GM19395 (cell line): ENCODE results near the gene GPR17.
A peak's percentile ranks its signal among the peaks of the same experiment; 100 is the strongest.

Source experiments
- ATAC-seq: cut with Tn5 transposase; IDR thresholded peaks from one replicate; pipeline ENCODE4 v1.9.1; 2021; ENCODE audit warnings: mild to moderate bottlenecking, moderate library complexity; ENCODE audit not compliant: unreplicated experiment

The GPR17 gene

DNA sequence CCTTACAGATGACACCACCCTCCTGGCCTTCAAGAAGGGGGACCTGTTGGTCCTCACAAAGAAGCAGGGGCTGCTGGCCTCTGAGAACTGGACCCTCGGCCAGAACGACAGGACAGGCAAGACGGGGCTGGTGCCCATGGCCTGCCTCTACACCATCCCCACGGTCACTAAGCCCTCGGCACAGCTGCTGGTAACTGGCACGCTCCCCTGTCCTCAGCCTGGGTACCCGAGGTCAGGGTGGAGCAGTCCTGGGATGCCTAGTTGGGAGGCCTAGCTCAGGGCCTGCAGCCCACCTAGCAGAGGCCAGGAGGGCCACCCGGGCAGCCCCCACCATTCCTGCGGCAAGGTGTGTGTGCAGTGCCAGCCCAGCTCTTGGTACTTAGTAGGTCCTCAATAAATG, 16.3 kb upstream of the GPR17 start:
- no peak for ATAC-seq

GRCh38 chr2:127630096-127630863, 15.7 kb upstream of the GPR17 start:
- ATAC-seq = no peak

DNA sequence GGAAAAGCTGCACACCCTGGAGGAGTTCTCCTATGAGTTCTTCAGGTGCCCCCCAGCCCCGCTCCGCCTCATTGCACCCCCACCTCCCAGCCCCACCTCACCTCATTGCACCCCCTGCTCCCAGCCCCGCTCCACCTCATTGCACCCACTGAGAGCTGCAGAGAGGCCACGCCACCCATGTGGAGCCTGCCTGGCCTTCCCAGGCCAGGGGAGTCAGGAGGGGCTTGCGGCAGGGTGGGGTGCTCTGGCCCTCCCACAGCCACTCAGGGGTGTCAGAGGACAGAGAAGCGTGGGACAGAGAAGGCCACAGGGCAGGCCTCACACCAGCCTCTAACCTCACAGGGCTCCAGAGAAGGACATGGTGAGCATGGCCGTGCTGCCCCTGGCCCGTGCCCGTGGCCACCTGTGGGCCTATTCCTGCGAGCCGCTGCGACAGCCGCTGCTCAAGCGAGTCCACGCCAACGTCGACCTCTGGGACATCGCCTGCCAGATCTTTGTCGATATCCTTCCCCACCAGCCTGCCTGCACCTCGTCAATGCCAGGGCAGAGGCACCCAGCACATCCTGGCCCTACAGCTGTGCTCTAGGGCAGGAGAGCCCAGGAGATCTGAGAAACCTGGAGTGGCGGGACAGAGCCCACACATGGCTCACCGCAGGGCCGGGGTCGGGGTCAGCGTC, 15.0 kb upstream of the GPR17 start:
- ATAC-seq = no peak

DNA sequence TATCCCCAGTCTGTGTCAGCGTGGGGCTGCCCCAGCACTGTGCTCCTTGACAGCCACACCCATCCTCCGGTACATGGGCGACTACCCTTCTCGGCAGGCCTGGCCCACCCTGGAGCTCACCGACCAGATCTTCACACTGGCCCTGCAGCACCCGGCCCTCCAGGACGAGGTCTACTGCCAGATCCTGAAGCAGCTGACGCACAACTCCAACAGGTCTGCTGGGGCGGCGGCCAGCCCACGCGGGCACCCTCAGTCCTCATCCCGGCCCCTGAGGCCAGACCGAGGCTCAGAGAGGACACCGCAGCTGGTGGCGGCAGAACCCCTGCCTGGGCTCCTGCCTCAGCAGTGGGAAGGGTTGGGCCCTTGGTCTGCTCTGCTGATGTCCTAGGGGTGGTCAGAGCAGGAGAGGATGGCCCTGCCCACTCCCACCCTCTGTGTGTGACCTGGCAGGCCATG, 14.4 kb upstream of the GPR17 start:
- ATAC-seq = no peak

DNA sequence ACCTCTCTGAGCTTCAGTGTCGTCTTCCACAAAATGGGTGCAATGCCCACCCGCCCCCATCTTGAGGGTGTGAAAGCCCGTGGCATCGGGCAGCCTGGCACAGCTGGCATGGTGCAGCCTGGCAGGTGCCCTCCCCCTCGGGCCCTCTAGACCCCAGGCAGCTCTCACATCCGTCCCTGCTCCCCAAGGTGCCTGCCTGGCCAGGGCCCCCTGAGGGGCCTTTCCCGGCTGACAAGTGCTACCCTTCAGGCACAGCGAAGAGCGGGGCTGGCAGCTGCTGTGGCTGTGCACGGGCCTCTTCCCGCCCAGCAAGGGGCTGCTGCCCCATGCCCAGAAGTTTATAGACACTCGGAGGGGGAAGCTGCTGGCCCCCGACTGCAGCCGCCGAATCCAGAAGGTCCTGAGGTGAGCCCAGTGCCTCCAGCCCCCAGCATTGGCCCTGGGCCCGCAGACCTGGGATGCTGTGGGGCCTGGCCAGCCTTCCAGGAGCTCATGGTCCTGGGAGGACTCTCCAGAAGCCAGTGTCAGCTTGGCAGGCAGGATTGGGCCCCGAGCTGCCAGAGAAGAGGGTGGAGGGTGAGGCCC, 13.9 kb upstream of the GPR17 start:
- ATAC-seq = no peak

- peak; percentile 53 for ATAC-seq
These were observed 13.1 kb upstream of the GPR17 start for GRCh38 chr2:127632592-127633489.

DNA sequence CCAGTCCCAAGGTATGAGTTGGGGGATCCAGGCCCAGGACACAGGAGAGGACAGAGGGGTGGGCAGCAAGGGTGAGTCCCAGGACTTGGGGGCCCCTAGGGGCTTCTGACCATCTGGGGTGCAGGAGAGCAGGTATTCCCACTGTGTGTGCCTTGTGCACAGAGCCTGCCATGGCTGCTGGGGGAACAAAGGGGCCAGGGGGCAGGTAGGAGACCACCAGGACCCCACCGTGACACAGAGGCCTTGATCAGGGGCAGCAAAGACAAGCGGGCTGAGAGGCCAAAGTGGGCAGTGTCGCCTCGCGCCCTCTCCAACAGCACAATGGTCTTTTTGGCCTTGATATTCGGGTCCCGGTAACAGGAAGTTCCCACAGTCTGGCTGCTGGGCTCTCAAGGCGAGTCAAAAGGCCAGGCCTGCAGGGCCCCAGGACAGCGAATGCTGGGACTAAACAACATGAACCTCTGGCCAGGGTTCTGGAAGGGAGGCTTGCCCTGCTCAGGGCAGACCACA, 12.3 kb upstream of the GPR17 start:
- peak; percentile 16 for ATAC-seq

GRCh38 chr2:127634066-127634617, 11.8 kb upstream of the GPR17 start:
- ATAC-seq = no peak

DNA sequence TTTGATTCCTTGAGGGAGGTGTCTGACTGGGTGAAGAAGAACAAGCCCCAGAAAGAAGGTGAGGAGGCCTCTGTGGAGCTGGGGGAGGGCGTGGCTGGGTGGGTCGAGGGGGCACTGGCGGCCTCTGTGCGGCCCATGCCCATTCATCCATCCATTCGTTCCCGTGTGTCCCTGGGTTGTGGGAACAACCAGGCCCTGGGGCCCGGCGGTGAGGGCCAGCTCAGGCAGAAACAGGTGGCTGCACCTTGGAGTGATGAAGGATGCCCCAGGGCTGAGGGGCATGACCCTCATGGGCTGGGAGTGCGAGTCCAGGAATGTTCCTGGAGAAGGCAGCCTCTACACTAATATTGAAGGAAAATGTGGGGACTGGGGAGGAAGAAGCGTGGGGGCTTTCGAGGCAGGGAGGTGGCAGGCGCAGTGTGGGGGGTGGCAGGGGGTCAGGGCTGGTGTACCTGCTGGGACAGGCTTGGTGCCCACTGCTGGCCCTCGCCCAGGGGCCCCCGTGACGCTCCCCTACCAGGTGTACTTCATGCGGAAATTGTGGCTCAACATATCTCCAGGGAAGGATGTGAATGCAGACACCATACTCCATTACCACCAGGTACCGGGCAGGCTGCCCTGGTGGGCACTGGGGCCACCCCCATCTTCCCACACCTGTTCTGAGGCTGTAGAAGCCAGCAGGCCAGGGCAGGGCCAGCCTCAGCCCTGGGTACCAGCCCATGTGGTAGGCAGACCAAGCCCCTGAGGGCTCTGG, 11.2 kb upstream of the GPR17 start:
- no peak for ATAC-seq

DNA sequence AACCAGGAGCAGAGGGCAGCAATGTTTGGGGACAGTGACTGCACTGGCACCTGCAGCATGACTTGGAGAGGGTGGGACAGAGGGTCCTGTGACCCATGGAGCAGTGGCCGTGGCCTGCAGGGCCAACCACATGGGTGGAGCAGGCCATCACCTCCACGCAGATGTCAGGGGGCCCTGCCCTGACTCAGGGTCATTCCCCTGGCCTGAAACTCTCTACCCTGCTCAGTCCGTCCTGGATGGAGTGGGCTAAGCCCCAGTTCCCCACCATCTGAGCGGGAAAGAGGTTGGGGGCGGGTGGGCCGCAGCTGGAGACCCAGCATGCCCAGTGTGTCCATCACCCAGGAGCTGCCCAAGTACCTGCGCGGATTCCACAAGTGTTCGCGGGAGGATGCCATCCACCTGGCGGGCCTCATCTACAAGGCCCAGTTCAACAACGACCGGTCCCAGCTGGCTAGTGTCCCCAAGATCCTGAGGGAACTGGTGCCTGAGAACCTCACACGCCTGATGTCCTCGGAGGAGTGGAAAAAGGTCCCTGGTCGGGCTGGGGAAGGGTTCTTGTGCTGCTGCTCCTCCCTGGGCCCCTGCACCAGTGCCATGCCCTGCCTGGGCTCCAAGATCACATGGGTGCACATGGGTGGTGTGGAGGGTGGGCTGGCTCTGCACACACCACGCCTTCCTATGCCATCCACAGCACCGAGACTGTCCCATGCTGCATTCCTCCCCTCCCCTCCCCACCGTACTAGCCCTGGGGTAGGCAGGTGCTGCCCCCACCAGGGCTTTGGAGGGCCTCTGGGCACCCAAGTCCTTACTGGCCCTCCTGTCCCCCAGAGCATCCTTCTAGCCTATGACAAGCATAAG, 10.3 kb upstream of the GPR17 start:
- no peak for ATAC-seq

- ATAC-seq = no peak
These were observed 9.4 kb upstream of the GPR17 start for GRCh38 chr2:127636248-127637235.

DNA sequence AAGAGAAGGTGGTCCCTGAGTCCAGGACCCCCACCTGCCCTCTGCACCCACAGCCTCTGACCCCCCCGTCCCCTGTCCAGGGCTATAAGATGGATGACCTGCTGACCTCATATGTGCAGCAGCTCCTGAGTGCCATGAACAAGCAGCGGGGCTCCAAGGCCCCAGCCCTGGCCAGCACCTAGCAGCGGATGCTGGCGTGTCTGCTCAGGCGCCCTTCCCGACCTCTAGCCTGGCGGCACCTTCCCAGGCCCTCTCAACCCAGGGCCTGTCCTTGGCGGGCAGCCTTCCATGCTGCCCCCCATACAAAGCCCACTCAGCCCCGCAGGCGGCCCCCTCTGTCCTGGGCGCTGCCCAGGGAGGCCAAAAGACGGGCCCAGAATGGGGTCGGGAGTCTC, 8.7 kb upstream of the GPR17 start:
- no peak for ATAC-seq

GRCh38 chr2:127637725-127638252, 8.2 kb upstream of the GPR17 start:
- no peak for ATAC-seq

- no peak for ATAC-seq
These were observed 7.4 kb upstream of the GPR17 start for GRCh38 chr2:127638361-127639110.

DNA sequence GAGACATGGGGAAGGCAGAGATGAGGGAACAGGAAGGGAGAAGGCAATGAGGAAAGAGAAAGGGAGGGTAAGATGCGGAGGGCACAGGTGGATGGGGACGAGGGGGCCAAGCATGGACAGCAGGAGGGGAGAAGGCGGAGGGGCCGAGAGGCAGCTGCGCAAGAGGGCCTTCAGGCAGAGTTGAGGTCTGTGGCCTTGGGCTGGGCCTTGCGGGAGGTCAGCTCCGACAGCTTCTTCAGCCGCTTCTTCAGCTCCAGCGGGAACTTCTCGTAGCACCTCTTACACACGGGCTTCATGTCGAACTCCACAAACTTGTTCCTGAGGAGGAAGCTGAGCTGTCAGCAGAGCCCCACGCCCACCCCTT, 6.9 kb upstream of the GPR17 start:
- ATAC-seq = no peak

DNA sequence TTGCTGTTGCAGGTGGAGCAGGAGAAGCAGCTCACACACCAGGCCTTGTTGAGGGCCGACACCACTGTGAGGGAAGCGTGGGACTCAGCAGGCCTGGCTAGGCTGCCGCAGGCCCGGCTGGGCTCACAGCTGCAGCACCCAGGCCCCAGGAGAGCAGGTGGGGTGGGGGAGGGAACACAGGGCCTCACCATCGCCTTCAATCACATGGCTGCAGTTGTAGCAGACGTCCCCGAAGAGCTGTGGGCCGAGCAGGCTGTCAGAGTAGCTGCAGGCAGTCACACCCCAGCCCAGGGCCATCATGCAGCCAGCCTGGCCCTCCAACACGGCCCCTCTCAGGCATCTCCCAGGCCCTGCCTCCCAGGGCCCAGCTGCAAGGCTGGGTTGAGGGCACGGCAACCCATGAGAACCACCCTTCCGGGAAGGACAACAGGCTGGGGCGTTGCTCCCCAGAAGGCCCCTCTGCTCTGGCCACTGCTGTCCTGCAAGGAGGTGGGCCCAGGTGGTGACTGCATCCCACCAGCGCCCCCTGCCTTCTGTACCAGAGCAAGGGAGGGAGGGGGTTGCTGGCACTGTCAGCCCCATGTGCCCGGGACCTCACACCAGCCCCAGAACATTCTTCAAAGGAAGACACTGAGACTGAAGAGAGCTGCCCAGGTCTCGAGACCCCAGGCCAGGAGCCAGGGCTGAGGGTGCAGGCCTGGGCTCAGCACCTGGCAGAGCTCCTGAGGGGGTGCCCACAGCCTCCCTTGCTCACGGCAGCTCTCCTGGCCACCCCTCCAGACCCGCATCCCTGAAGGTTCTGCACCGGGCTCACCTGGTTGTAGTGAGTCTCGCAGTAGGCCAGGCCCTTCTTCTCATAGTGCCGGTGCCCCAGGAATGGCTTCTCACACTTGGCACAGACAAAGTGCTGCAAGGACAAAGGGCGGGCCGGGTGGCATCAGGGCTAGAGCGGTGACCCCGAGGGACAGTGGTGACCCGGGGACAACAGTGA, 5.6 kb upstream of the GPR17 start:
- ATAC-seq = no peak
